Fibroblast of lung (primary cell): Measurements from ENCODE around the gene LIPT1.

Experiments
- CTCF ChIP-seq, 2 donors: IDR thresholded peaks in 1 of 2; conservative IDR thresholded peaks in 1 of 2; 1 replicate in 1 of 2; 2 replicates in 1 of 2; pipeline ENCODE4 v1.5.1; 2011 to 2012; ENCODE audit warnings: low read length in 2 of 2, control low read depth in 1 of 2, inconsistent platforms in 1 of 2, low read depth in 1 of 2, mild to moderate bottlenecking in 1 of 2
- EZH2 ChIP-seq: IDR thresholded peaks from 2 replicates; pipeline ENCODE4 v1.5.1; 2012; ENCODE audit warnings: low read length, control low read depth, mild to moderate bottlenecking; ENCODE audit errors: missing control alignments

- TF ChIP-seq CTCF (conservative IDR thresholded peaks at IDR 0.05 in 1 of 2, IDR thresholded peaks at IDR 0.05 in 1 of 2; ENCODE audit: low read depth in 1 of 2, low read length in 2 of 2): no peak
- no peak for TF ChIP-seq EZH2
These were observed 33.6 kb downstream of the LIPT1 start for GRCh38 chr2:99188357-99188756.
